Pancreas (tissue), 10 donors: ENCODE data around the gene GRIP2. TPM values are rescaled to one million over a fixed set of nuclear protein-coding genes. Genes with fewer than 3 reads are reported as not detected.

Source experiments
- ATAC-seq, 4 donors: fragments of 200-7000 bp; cut with Tn5 transposase; one replicate each; pipeline versions ENCODE4 v1.8.0 to v1.9.1; 2020; ENCODE audit warnings: mild to moderate bottlenecking in 4 of 4, moderate library complexity in 4 of 4
- DNase-seq, 6 donors: peaks; one replicate each; pipeline ENCODE4 v3.0.0-alpha.2; 2020
- FAIRE-seq: peaks from 2 replicates; lab custom pipeline; 2012; peaks lifted over from hg19 to GRCh38; lab: Jason Lieb, UNC
- H3K27ac ChIP-seq, 4 donors: fragments of 200-600 bp; sonication (generic); 1 replicate in 3 of 4; 2 replicates in 1 of 4; pipeline versions ENCODE4 v1.5.0 to v1.8.0; 2020
- H3K27me3 ChIP-seq, 4 donors: fragments of 200-600 bp; one replicate each; pipeline ENCODE4 v1.8.0; 2021
- H3K36me3 ChIP-seq, 3 donors: fragments of 200-600 bp; sonication (generic) in 1 of 3; one replicate each; pipeline versions ENCODE4 v1.5.0 to v1.8.0; 2020 to 2021
- H3K4me1 ChIP-seq, 3 donors: fragments of 200-600 bp; one replicate each; pipeline ENCODE4 v1.8.0; 2021
- H3K4me3 ChIP-seq, 4 donors: fragments of 200-600 bp; sonication (generic) in 2 of 4; one replicate each; pipeline versions ENCODE4 v1.5.0 to v1.8.0; 2020 to 2021
- H3K9me3 ChIP-seq, 4 donors: fragments of 200-600 bp; one replicate each; pipeline ENCODE4 v1.8.0; 2021
- WGBS, 2 donors: extraction: QIAGEN DNeasy Blood & Tissue Kit; methylation state at CpG; one replicate each; pipeline ENCODE4 v1.1.7; 2013; 5-methylcytosine and 5-hydroxymethylcytosine counted together
- intact Hi-C, 3 donors: fragments of 100-400 bp; cut with DNase I; formaldehyde crosslinking; loops; one replicate each; pipeline versions ENCODE4 v1.11.1 to v1.14.2; 2022
- polyA plus RNA-seq, 2 donors: library from polyadenylated mRNA; stranded (reverse); fragments of 200-250 nt; gene quantifications; one replicate each; pipeline ENCODE4 v1.2.3, GENCODE V29; 2013
- total RNA-seq, 6 donors: library from RNA; stranded (reverse); fragmentation: NEBNext Ultra II Directional in 4 of 6; extraction: Animal tissue kit (Norgen Biotek cat#: 25700) in 4 of 6; gene quantifications; one replicate each; pipeline versions ENCODE4 v1.2.1 to v1.2.4, GENCODE V29; 2021 to 2023
- TF ChIP-seq, protein P1 (sequence below), 4 donors: fragments of 200-600 bp; sonication (generic) in 3 of 4; IDR thresholded peaks; one replicate each; pipeline versions ENCODE4 v1.5.0 to v1.8.0; 2021; ENCODE audit warnings: antibody characterized with exemption in 4 of 4
- donor health status: healthy with polysubstance abuse.
- donor health status: DM: no; HTN: no; CAD: no; lungs with moderate emphysema.
- donor health status: DM: no; HTN: no; CAD: no.
- donor health status: control.
- donor health status: control.
- donor health status: Bipolar disorder and iron deficiency.
- donor health status: DM: yes; HTN: yes; CAD: no.
- donor health status: DM: no; HTN: no; CAD: no.
- donor health status: DM: no; HTN: no; CAD: no.
- donor health status: DM: yes; HTN: yes; CAD: no.

The GRIP2 gene
- total and polyA plus RNA-seq, 8 donors, result 0.16 to 0.94 (median 0.35) TPM

DNA sequence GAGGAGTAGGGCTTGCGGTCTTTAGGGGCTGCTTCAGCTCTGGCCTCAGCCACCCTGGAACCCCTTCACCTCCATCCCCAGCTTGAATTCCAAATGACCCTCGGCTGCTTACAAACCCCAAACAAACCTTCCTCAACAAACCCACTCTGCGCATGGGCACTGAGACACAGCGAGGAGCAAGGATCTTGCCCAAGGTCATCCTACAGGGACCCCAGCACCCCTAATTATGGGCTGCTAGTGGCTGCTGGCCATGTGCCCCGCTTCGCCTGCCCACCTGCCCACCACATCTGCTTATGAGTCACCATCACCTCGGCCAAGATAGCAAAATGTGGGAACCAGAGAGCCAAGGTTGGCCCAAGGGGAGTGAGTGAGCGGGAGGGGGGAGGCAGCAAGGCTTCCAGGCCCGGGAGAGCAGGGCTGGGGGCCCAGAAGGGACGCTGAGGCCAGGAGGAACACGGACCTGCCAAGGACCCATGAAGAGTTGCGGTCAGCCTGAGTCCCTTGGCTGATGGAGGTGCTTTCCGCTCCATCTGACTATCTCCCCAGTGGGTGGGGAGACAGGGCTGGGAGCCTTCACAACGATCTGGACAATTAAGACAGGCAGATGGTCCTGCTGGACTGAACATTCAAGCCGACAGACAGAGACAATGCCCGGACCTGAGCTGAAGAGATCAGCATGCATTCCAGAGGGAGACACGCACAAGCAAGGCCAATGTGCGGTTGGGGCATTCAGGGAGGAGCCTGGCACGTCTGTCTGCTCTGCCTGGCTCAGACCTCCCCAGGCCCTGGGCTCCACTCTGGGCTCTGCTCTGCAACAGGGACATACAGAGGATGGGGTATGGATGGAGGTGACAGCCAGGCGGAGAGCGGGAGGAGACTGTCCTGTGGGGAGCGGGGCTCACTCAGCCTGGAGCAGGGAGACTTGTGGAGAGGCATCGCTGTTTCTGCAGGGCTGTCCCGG is 10.8 kb upstream of the GRIP2 start:
- no peaks in the 10 kb centered on the region for H3K36me3 ChIP-seq
- no peaks in the 10 kb centered on the region for H3K4me1 ChIP-seq
- FAIRE-seq (no peak), ATAC-seq (no peak), DNase-seq (no peak)
- intact Hi-C loops, result no loop called here
- H3K4me3 ChIP-seq, result no peak overlapping the region
- no peak overlapping the region for H3K27ac ChIP-seq
- TF ChIP-seq, protein P1, sequence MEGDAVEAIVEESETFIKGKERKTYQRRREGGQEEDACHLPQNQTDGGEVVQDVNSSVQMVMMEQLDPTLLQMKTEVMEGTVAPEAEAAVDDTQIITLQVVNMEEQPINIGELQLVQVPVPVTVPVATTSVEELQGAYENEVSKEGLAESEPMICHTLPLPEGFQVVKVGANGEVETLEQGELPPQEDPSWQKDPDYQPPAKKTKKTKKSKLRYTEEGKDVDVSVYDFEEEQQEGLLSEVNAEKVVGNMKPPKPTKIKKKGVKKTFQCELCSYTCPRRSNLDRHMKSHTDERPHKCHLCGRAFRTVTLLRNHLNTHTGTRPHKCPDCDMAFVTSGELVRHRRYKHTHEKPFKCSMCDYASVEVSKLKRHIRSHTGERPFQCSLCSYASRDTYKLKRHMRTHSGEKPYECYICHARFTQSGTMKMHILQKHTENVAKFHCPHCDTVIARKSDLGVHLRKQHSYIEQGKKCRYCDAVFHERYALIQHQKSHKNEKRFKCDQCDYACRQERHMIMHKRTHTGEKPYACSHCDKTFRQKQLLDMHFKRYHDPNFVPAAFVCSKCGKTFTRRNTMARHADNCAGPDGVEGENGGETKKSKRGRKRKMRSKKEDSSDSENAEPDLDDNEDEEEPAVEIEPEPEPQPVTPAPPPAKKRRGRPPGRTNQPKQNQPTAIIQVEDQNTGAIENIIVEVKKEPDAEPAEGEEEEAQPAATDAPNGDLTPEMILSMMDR (IDR thresholded peaks at IDR 0.05), result no peak
- 67 to 71% methylated on average over 24 of the region's 24 CpGs for WGBS, 2 donors
- no peaks in the 10 kb centered on the region for H3K9me3 ChIP-seq
- H3K27me3 ChIP-seq, result no peaks in the 10 kb centered on the region

DNA sequence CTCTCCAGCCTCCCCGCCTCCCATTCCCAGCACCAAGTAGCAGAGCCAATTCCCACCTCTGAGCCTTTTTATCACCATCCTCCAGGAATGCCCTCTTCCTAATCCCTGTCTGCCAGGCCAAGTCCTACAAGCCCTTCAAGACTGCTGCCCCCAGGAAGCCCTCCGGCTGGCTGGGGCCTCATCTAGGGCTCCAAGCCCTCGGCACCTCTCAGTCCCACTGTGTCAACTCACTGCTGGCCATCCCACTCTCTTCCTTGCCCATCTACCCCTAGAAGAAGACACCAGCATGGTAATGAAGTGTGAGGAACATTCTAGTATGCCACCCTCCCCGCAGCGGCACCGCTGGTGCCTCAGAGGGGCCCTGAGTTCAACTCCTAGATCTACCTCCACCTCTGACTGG is 10.0 kb upstream of the GRIP2 start:
- H3K36me3 ChIP-seq, result no peaks in the 10 kb centered on the region
- H3K27ac ChIP-seq, result no peak overlapping the region
- DNase-seq (no peak), ATAC-seq (no peak), FAIRE-seq (no peak)
- H3K9me3 ChIP-seq, result no peaks in the 10 kb centered on the region
- H3K27me3 ChIP-seq, result no peaks in the 10 kb centered on the region
- no peak overlapping the region for H3K4me3 ChIP-seq
- TF ChIP-seq, protein P1 (IDR thresholded peaks at IDR 0.05), result no peak
- 87% methylated on average over 6 of the region's 6 CpGs for WGBS, 2 donors
- intact Hi-C loops, result no loop called here
- no peaks in the 10 kb centered on the region for H3K4me1 ChIP-seq

DNA sequence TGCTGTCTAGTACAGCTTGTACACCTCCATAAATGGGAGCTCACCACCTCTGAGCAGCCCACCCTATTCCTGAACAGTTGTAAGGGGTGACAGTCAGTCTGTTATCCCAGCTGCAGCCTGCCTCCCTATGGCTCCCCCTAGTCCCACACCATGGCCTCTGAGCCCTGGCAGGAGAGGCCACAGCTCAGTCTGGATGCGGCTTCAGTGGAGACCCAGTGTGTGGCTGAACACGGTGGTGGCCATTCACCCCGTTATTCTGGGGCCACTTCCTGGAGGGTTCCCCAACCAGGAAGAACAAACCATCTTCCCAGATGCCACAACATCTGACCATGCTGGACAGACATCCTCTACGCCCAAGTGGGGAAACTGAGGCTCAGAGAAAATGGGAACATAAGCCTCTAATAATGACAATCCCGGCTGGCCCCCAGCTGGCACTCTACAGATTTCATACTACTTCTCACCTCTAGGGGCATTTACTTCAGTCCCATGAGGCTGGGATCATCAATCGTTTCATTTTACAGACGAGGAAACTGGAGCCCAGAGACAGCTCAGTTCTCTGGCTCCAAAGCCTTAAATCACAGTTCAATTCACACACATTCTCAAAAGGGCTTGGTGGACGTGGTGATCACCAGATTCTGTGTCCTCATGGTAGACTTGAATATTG is 9.2 kb upstream of the GRIP2 start:
- no peaks in the 10 kb centered on the region for H3K9me3 ChIP-seq
- DNase-seq, result peak in 1 of 6 donors; percentile 33
- no peaks in the 10 kb centered on the region for H3K27me3 ChIP-seq
- no peak overlapping the region for H3K4me3 ChIP-seq
- intact Hi-C loops, result no loop called here
- no peak for FAIRE-seq
- ATAC-seq, result no peak
- WGBS, 2 donors, result 56% methylated on average over 8 of the region's 8 CpGs
- H3K4me1 ChIP-seq, result no peaks in the 10 kb centered on the region
- H3K27ac ChIP-seq, result no peak overlapping the region
- H3K36me3 ChIP-seq, result no peaks in the 10 kb centered on the region
- TF ChIP-seq, protein P1 (IDR thresholded peaks at IDR 0.05), result peak in 1 of 4 donors; percentile 8

DNA sequence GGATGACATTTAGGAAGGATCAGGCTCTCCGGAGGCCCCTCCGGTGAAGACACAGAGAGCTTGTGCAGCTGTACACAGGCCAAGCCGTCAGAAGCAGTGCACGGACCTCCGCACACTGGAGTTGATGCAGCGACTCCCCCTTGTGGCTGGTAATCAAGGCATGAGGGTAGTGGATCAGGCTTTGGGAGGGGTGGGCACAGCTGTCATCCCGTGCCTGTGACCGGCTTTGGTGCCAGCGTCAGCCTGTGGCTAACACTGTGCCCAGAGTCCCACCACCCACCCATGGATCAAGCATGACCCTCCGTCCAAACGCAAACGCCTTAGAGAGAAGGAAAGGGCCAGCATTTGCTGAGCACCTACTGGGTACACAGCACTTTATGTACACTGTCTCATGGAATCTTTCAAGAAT is 8.2 kb upstream of the GRIP2 start:
- intact Hi-C loops, result no loop called here
- WGBS, 2 donors, result 21 to 22% methylated on average over 12 of the region's 12 CpGs
- H3K4me1 ChIP-seq, result no peaks in the 10 kb centered on the region

More for the DNA sequence above, 8.2 kb upstream of the GRIP2 start:
- no peaks in the 10 kb centered on the region for H3K27me3 ChIP-seq
- H3K9me3 ChIP-seq, result no peaks in the 10 kb centered on the region
- ATAC-seq (peak; percentile 81 to 89 (median 88)), DNase-seq (peak in 5 of 6 donors; percentile 34 to 54 (median 48)), FAIRE-seq (no peak)
- TF ChIP-seq, protein P1 (IDR thresholded peaks at IDR 0.05), result peak; percentile 12 to 40 (median 31)
- no peak overlapping the region for H3K4me3 ChIP-seq
- no peaks in the 10 kb centered on the region for H3K36me3 ChIP-seq
- no peak overlapping the region for H3K27ac ChIP-seq
